ENCODE data around the gene AGPAT3. TPM values are rescaled to one million over a fixed set of nuclear protein-coding genes. Genes with fewer than 3 reads are reported as not detected.

AGPAT3 gene
- total and polyA plus RNA-seq, 10 of the 15 experiments (the other 5 are each of a cell fraction or from before 2014, with no cell fraction given) = 1.2 to 110 (median 30.8) TPM

- no peak overlapping the region for H3K27ac ChIP-seq (ENCODE audit: control insufficient read depth, insufficient read depth)
- H3K4me2 ChIP-seq (ENCODE audit: control insufficient read depth, insufficient read depth) = peak overlapping the region; percentile 66; the same call in 1 of the 2 replicates
- ATAC-seq (no peak), DNase-seq (ENCODE audit: low read depth, low spot score) (no peak), FAIRE-seq (no peak)
- peaks cover 24% of the 10 kb centered on the region for H3K79me2 ChIP-seq (ENCODE audit: control insufficient read depth, insufficient read depth, low read length)
- H3K36me3 ChIP-seq (ENCODE audit: control insufficient read depth in 2 of 2, insufficient read depth in 2 of 2, low read length in 1 of 2) = peaks cover 10 to 25% of the 10 kb centered on the region in 2 experiments; a peak in 3 of 4 replicates
- H2AFZ ChIP-seq (ENCODE audit: control insufficient read depth, low read depth, low read length) = no peak overlapping the region
- H3K9ac ChIP-seq (ENCODE audit: control insufficient read depth, insufficient read depth, low read length) = no peak overlapping the region
- 93% methylated on average over 12 of the region's 12 CpGs for WGBS (ENCODE audit: insufficient coverage, insufficient replicate concordance, low lambda C conversion rate, missing lambda C conversion rate)
- H3K4me1 ChIP-seq (ENCODE audit: control insufficient read depth, insufficient read depth, low read length) = peaks cover 26% of the 10 kb centered on the region
- intact Hi-C loops (cut with micrococcal nuclease; ENCODE audit: unreplicated experiment) (loop anchor here (5.0 kb wide), 1 partner anchor 220 kb away; the partner anchor contains the start of gene PDXK), in situ Hi-C loops (cut with MboI) (no loop called here)
- H3K27me3 ChIP-seq (replicated peaks in 1 of 2; ENCODE audit: control insufficient read depth in 2 of 2, insufficient read depth in 2 of 2, low read length in 1 of 2) = no peaks in the 10 kb centered on the region
- POLR2A ChIA-PET = interaction anchor here (0.6 to 4.3 kb wide), 8 partner anchors 16 to 1254 kb away, joined by 3 to 31 read pairs (median 4); partner anchors contain the start of gene RRP1
- H3K4me3 ChIP-seq = no peak overlapping the region
- CTCF ChIA-PET = interaction anchor here (0.8 to 3.2 kb wide), 10 partner anchors 7 to 127 kb away, joined by 3 to 39 read pairs (median 5); no protein-coding TSS in a partner anchor
- 0 out of 2 replicates have a peak, but pooled peaks have one; percentile 12 for TF ChIP-seq IKZF1 (conservative IDR thresholded peaks at IDR 0.05)
- no peak for TF ChIP-seq RELA (IDR thresholded peaks at IDR 0.05; ENCODE audit: borderline replicate concordance, partially characterized antibody)
- TF ChIP-seq JUND (IDR thresholded peaks at IDR 0.05; ENCODE audit: low read depth, low read length) = no peak
- peak; percentile 93 for TF ChIP-seq SMARCA5 (IDR thresholded peaks at IDR 0.05)
- TF ChIP-seq JUNB (IDR thresholded peaks at IDR 0.05) = no peak
- no peak for TF ChIP-seq POLR2AphosphoS5 (IDR thresholded peaks at IDR 0.05; ENCODE audit: low read length)
- no peak for TF ChIP-seq SP1 (IDR thresholded peaks at IDR 0.05; ENCODE audit: low read depth, low read length)
- TF ChIP-seq PRDM15 (CRISPR knock-in tag; IDR thresholded peaks at IDR 0.05) = no peak
- TF ChIP-seq IKZF2 (IDR thresholded peaks at IDR 0.05) = peak in 1 of 2 experiments; percentile 34; a peak in 1 of 4 replicates
- TF ChIP-seq ATF7 (IDR thresholded peaks at IDR 0.05; ENCODE audit: low read depth) = no peak
- TF ChIP-seq RUNX3 (IDR thresholded peaks at IDR 0.05; ENCODE audit: low read length) = no peak
- TF ChIP-seq ZBTB33 (IDR thresholded peaks at IDR 0.05) = no peak
- no peak for TF ChIP-seq RELB (IDR thresholded peaks at IDR 0.05; ENCODE audit: low read depth)
- TF ChIP-seq RFX5 (IDR thresholded peaks at IDR 0.05; ENCODE audit: low read depth, low read length) = no peak
- TF ChIP-seq STAT3 (IDR thresholded peaks at IDR 0.05; ENCODE audit: low read depth, low read length) = no peak
- peak; percentile 68; the same call in 1 of the 2 replicates for TF ChIP-seq ZNF217 (IDR thresholded peaks at IDR 0.05)
- no peaks in the 10 kb centered on the region for H4K20me1 ChIP-seq (ENCODE audit: control insufficient read depth, insufficient read depth)
- BruUV-seq (replicated peaks) = no TSS peak
- RAD21 ChIA-PET (ENCODE audit: unreplicated experiment) = interaction anchor here (0.7 to 3.4 kb wide), 10 partner anchors 16 to 584 kb away, joined by 3 to 24 read pairs (median 5); partner anchors contain the start of gene RRP1
- SMC1A ChIA-PET (ENCODE audit: uncharacterized antibody, unreplicated experiment) = interaction anchor here (0.6 to 3.8 kb wide), 10 partner anchors 14 to 186 kb away, joined by 3 to 34 read pairs (median 3); no protein-coding TSS in a partner anchor
- H3K9me3 ChIP-seq (replicated peaks; ENCODE audit: control insufficient read depth, insufficient read depth, low read length) = no peaks in the 10 kb centered on the region; the same call in 2 of the 3 replicates
These were observed 72.2 kb downstream of the AGPAT3 start for GRCh38 chr21:43937051-43937832.
